HepG2 (cell line): Measurements from ENCODE around the gene NPHS1. TPM values are rescaled to one million over a fixed set of nuclear protein-coding genes. Genes with fewer than 3 reads are reported as not detected.

Source experiments
- ATRX ChIP-seq: sonication (generic); formaldehyde crosslinking; IDR thresholded peaks from 2 replicates; pipeline ENCODE4 v1.4.0; 2020; ENCODE audit warnings: missing genetic modification reagents, borderline replicate concordance
- IKZF4 ChIP-seq: sonication (generic); formaldehyde crosslinking; IDR thresholded peaks from 2 replicates; pipeline ENCODE4 v1.5.1; 2020; ENCODE audit warnings: borderline replicate concordance, mild to moderate bottlenecking, low read depth, missing genetic modification reagents; ENCODE audit errors: not compliant biosample characterization
- ZNF282 ChIP-seq: fragments of 450-650 bp; IDR thresholded peaks from 2 replicates; pipeline ENCODE4 v1.6.1; 2018; ENCODE audit not compliant: partially characterized antibody
- ZNF678 ChIP-seq: sonication (generic); formaldehyde crosslinking; IDR thresholded peaks from 2 replicates; pipeline ENCODE4 v1.4.0; 2020; ENCODE audit warnings: mild to moderate bottlenecking, missing genetic modification reagents
- polyA plus RNA-seq, 8 experiments: library from polyadenylated mRNA; depleted of rRNA in 3 of 8; stranded (reverse) in 7 of 8; unstranded in 1 of 8; fragments of >200 nt; fragmentation: Illumina TruSeq in 4 of 8; extraction: Trizol in 4 of 8; gene quantifications; 2 replicates each; pipeline versions ENCODE4 v1.2.1 to v1.2.3, GENCODE V29; 2011 to 2016; ENCODE audit warnings: low read depth in 4 of 8, missing spikeins in 1 of 8, mixed read lengths in 1 of 8; ENCODE audit not compliant: insufficient read depth in 1 of 8
- total RNA-seq, 5 experiments: library from RNA; depleted of rRNA; stranded (reverse); fragments of >200 nt; fragmentation: Illumina TruSeq; extraction: Trizol; gene quantifications; 2 replicates each; pipeline ENCODE4 v1.2.3, GENCODE V29; 2016; ENCODE audit warnings: low read depth in 1 of 5
- TF ChIP-seq, protein P1 (sequence below): IDR thresholded peaks from 2 replicates; pipeline ENCODE4 v1.6.1; 2016
- TF ChIP-seq, protein P2 (sequence below): sonication (generic); formaldehyde crosslinking; IDR thresholded peaks from 2 replicates; pipeline ENCODE4 v1.4.0; 2020; ENCODE audit warnings: mild to moderate bottlenecking, missing genetic modification reagents, borderline replicate concordance
- TF ChIP-seq, protein P3 (sequence below): sonication (generic); formaldehyde crosslinking; IDR thresholded peaks from 2 replicates; pipeline ENCODE4 v1.9.0; 2021; ENCODE audit warnings: missing genetic modification reagents, mild to moderate bottlenecking, borderline replicate concordance
- TF ChIP-seq, protein P4 (sequence below): sonication (generic); formaldehyde crosslinking; IDR thresholded peaks from 2 replicates; pipeline ENCODE4 v1.4.0; 2020; ENCODE audit warnings: missing genetic modification reagents
- TF ChIP-seq, protein P5 (sequence below), 2 experiments: sonication (generic) in 1 of 2; formaldehyde crosslinking in 1 of 2; IDR thresholded peaks; 2 replicates each; pipeline versions ENCODE4 v1.4.0 to v1.6.1; 2018 to 2020; ENCODE audit warnings: missing genetic modification reagents in 2 of 2, borderline replicate concordance in 1 of 2, low read depth in 1 of 2, mild to moderate bottlenecking in 1 of 2, missing biosample characterization in 1 of 2
- TF ChIP-seq, protein P6 (sequence below): sonication (generic); formaldehyde crosslinking; IDR thresholded peaks from 2 replicates; pipeline ENCODE4 v1.5.1; 2020; ENCODE audit warnings: missing genetic modification reagents, mild to moderate bottlenecking, borderline replicate concordance

NPHS1 gene
- total and polyA plus RNA-seq, 2 of the 13 experiments (the other 11 are each of a cell fraction or from before 2014, with no cell fraction given): not detected

DNA sequence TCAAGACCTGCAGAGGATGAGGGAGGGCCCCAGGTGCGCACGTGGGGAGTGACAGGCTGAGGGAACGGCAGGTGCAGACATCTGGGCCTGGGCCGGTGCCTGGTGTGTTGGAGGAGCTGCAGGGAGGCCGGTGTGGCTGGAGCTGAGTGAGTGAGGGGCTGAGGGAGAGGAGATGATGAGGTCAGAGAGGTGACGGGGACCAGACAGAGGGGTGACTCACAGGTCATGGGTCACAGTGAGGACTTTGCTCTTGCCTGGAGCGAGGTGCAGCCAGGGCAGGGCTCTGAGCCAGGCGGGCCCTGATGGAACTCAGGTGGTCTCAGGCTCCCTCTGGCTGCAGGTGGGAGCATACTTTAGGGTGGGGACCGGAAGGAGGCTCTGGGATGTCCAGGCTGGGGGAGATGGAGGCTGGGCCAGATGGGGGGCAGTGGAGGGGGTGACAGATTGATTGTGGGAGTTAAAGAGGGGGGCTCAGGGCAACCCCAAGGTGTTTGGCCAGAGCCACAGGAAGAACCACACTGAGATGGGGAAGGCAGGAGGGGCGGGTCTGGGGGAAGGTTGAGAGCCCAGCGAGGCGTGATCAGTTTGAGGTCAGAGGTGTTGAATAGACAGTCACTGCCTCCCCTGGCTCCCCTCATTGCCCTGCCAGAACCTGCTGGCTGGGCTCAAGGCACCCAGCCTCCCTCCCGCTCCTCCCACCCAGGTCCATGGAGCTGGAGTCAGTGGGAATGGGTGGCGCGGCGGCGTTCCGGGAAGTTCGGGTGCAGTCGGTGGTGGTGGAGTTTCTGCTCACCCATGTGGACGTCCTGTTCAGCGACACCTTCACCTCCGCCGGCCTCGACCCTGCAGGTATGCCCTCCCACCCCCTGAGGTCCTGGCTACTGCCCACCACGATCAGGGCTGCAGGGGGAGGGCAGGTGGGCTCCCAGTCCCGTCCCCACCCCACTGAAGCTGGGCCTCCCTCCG lies 68.6 kb downstream of the NPHS1 start (continued):
- TF ChIP-seq, protein P1, sequence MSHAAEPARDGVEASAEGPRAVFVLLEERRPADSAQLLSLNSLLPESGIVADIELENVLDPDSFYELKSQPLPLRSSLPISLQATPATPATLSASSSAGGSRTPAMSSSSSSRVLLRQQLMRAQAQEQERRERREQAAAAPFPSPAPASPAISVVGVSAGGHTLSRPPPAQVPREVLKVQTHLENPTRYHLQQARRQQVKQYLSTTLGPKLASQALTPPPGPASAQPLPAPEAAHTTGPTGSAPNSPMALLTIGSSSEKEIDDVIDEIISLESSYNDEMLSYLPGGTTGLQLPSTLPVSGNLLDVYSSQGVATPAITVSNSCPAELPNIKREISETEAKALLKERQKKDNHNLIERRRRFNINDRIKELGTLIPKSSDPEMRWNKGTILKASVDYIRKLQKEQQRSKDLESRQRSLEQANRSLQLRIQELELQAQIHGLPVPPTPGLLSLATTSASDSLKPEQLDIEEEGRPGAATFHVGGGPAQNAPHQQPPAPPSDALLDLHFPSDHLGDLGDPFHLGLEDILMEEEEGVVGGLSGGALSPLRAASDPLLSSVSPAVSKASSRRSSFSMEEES (CRISPR knock-in tag): no peak
- TF ChIP-seq, protein P2, sequence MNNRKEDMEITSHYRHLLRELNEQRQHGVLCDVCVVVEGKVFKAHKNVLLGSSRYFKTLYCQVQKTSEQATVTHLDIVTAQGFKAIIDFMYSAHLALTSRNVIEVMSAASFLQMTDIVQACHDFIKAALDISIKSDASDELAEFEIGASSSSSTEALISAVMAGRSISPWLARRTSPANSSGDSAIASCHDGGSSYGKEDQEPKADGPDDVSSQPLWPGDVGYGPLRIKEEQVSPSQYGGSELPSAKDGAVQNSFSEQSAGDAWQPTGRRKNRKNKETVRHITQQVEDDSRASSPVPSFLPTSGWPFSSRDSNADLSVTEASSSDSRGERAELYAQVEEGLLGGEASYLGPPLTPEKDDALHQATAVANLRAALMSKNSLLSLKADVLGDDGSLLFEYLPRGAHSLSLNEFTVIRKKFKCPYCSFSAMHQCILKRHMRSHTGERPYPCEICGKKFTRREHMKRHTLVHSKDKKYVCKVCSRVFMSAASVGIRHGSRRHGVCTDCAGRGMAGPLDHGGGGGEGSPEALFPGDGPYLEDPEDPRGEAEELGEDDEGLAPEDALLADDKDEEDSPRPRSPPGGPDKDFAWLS (CRISPR knock-in tag): no peak
- TF ChIP-seq, protein P3, sequence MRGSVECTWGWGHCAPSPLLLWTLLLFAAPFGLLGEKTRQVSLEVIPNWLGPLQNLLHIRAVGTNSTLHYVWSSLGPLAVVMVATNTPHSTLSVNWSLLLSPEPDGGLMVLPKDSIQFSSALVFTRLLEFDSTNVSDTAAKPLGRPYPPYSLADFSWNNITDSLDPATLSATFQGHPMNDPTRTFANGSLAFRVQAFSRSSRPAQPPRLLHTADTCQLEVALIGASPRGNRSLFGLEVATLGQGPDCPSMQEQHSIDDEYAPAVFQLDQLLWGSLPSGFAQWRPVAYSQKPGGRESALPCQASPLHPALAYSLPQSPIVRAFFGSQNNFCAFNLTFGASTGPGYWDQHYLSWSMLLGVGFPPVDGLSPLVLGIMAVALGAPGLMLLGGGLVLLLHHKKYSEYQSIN (CRISPR knock-in tag): no peak
- TF ChIP-seq ATRX: no peak
- no peak for TF ChIP-seq ZNF282
- TF ChIP-seq IKZF4 (CRISPR knock-in tag): no peak
- no peak for TF ChIP-seq ZNF678 (CRISPR knock-in tag)
- TF ChIP-seq, protein P4, sequence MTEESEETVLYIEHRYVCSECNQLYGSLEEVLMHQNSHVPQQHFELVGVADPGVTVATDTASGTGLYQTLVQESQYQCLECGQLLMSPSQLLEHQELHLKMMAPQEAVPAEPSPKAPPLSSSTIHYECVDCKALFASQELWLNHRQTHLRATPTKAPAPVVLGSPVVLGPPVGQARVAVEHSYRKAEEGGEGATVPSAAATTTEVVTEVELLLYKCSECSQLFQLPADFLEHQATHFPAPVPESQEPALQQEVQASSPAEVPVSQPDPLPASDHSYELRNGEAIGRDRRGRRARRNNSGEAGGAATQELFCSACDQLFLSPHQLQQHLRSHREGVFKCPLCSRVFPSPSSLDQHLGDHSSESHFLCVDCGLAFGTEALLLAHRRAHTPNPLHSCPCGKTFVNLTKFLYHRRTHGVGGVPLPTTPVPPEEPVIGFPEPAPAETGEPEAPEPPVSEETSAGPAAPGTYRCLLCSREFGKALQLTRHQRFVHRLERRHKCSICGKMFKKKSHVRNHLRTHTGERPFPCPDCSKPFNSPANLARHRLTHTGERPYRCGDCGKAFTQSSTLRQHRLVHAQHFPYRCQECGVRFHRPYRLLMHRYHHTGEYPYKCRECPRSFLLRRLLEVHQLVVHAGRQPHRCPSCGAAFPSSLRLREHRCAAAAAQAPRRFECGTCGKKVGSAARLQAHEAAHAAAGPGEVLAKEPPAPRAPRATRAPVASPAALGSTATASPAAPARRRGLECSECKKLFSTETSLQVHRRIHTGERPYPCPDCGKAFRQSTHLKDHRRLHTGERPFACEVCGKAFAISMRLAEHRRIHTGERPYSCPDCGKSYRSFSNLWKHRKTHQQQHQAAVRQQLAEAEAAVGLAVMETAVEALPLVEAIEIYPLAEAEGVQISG (CRISPR knock-in tag): no peak
- TF ChIP-seq, protein P5, sequence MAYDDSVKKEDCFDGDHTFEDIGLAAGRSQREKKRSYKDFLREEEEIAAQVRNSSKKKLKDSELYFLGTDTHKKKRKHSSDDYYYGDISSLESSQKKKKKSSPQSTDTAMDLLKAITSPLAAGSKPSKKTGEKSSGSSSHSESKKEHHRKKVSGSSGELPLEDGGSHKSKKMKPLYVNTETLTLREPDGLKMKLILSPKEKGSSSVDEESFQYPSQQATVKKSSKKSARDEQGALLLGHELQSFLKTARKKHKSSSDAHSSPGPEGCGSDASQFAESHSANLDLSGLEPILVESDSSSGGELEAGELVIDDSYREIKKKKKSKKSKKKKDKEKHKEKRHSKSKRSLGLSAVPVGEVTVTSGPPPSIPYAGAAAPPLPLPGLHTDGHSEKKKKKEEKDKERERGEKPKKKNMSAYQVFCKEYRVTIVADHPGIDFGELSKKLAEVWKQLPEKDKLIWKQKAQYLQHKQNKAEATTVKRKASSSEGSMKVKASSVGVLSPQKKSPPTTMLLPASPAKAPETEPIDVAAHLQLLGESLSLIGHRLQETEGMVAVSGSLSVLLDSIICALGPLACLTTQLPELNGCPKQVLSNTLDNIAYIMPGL (CRISPR knock-in tag; IDR thresholded peaks at IDR 0.05; ENCODE audit: borderline replicate concordance in 1 of 2, low read depth in 1 of 2): peak in 1 of 2 experiments; percentile 31; a peak in 1 of 4 replicates
- TF ChIP-seq, protein P6, sequence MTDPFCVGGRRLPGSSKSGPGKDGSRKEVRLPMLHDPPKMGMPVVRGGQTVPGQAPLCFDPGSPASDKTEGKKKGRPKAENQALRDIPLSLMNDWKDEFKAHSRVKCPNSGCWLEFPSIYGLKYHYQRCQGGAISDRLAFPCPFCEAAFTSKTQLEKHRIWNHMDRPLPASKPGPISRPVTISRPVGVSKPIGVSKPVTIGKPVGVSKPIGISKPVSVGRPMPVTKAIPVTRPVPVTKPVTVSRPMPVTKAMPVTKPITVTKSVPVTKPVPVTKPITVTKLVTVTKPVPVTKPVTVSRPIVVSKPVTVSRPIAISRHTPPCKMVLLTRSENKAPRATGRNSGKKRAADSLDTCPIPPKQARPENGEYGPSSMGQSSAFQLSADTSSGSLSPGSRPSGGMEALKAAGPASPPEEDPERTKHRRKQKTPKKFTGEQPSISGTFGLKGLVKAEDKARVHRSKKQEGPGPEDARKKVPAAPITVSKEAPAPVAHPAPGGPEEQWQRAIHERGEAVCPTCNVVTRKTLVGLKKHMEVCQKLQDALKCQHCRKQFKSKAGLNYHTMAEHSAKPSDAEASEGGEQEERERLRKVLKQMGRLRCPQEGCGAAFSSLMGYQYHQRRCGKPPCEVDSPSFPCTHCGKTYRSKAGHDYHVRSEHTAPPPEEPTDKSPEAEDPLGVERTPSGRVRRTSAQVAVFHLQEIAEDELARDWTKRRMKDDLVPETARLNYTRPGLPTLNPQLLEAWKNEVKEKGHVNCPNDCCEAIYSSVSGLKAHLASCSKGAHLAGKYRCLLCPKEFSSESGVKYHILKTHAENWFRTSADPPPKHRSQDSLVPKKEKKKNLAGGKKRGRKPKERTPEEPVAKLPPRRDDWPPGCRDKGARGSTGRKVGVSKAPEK (CRISPR knock-in tag): no peak
